WERI-Rb-1 (cell line): ENCODE results near the gene SYNPO2.
"Not testable (repeated sequence)": the region's sequence is repeated elsewhere in the genome, so short reads cannot be mapped to it uniquely, and the experiment has no call there.

Experiments
- DNase-seq: peaks from one replicate; pipeline ENCODE4 v3.0.0-alpha.2; 2020
- H3K27ac ChIP-seq: fragments of 250-450 bp; sonication (Bioruptor Pico); 2 replicates; pipeline ENCODE4 v1.5.1; 2020; ENCODE audit warnings: mild to moderate bottlenecking, moderate library complexity
- H3K27me3 ChIP-seq: fragments of 250-450 bp; sonication (Bioruptor Pico); 2 replicates; pipeline ENCODE4 v1.5.1; 2021; ENCODE audit warnings: mild to moderate bottlenecking, low read depth, moderate library complexity; ENCODE audit not compliant: insufficient read depth, severe bottlenecking
- H3K36me3 ChIP-seq: fragments of 250-450 bp; sonication (Bioruptor Pico); 2 replicates; pipeline ENCODE4 v1.5.1; 2020; ENCODE audit warnings: mild to moderate bottlenecking, moderate library complexity
- H3K4me3 ChIP-seq: 2 replicates; pipeline ENCODE4 v1.5.1; 2011; ENCODE audit warnings: low read depth, mild to moderate bottlenecking, control low read depth, low read length
- H3K9me3 ChIP-seq: fragments of 250-450 bp; sonication (Bioruptor Pico); 2 replicates; pipeline ENCODE4 v1.5.1; 2021; ENCODE audit warnings: mild to moderate bottlenecking, moderate library complexity; ENCODE audit not compliant: severe bottlenecking
- TF ChIP-seq, protein P1 (sequence below): IDR thresholded peaks from 2 replicates; pipeline ENCODE4 v1.5.1; 2011; ENCODE audit warnings: low read depth, mild to moderate bottlenecking, control low read depth, inconsistent platforms, low read length

SYNPO2 gene

DNA sequence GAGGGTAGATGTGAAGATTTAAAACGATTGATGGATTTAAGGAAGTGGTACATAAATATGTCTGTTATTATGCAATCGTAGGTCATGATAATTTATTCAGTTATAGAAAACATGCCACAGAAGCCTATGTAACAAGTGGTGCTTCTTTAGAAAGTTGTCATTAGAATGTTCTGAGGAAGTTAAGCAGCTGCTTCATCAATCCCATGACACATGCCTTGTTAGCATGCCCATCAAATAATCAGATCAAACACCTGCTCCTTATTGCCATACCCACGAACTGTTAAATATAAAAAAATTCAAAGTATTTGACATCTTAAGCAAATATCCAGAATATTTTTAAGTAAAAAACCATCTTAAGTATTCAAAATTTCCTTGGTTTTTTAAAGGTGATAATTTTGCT lies 170.6 kb downstream of the SYNPO2 start:
- DNase-seq = no peak
- Histone ChIP-seq H3K9me3 (no peaks in the 10 kb centered on the region), H3K4me3 (no peak overlapping the region), H3K27me3 (no peaks in the 10 kb centered on the region), H3K36me3 (no peaks in the 10 kb centered on the region), H3K27ac (no peak overlapping the region)
- TF ChIP-seq, protein P1, sequence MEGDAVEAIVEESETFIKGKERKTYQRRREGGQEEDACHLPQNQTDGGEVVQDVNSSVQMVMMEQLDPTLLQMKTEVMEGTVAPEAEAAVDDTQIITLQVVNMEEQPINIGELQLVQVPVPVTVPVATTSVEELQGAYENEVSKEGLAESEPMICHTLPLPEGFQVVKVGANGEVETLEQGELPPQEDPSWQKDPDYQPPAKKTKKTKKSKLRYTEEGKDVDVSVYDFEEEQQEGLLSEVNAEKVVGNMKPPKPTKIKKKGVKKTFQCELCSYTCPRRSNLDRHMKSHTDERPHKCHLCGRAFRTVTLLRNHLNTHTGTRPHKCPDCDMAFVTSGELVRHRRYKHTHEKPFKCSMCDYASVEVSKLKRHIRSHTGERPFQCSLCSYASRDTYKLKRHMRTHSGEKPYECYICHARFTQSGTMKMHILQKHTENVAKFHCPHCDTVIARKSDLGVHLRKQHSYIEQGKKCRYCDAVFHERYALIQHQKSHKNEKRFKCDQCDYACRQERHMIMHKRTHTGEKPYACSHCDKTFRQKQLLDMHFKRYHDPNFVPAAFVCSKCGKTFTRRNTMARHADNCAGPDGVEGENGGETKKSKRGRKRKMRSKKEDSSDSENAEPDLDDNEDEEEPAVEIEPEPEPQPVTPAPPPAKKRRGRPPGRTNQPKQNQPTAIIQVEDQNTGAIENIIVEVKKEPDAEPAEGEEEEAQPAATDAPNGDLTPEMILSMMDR = no peak

DNA sequence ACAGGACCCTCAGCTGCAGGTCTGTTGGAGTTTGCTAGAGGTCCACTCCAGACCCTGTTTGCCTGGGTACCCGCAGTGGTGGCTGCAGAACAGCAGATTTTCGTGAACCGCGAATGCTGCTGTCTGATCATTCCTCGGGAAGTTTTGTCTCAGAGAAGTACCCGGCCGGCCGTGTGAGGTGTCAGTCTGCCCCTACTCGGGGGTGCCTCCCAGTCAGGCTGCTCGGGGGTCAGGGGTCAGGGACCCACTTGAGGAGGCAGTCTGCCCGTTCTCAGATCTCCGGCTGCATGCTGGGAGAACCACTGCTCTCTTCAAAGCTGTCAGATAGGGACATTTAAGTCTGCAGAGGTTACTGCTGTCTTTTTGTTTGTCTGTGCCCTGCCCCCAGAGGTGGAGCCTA lies 178.5 kb downstream of the SYNPO2 start:
- not testable (repeated sequence) for H3K27me3 ChIP-seq, H3K4me3 ChIP-seq, H3K36me3 ChIP-seq, DNase-seq, H3K9me3 ChIP-seq, H3K27ac ChIP-seq

DNA sequence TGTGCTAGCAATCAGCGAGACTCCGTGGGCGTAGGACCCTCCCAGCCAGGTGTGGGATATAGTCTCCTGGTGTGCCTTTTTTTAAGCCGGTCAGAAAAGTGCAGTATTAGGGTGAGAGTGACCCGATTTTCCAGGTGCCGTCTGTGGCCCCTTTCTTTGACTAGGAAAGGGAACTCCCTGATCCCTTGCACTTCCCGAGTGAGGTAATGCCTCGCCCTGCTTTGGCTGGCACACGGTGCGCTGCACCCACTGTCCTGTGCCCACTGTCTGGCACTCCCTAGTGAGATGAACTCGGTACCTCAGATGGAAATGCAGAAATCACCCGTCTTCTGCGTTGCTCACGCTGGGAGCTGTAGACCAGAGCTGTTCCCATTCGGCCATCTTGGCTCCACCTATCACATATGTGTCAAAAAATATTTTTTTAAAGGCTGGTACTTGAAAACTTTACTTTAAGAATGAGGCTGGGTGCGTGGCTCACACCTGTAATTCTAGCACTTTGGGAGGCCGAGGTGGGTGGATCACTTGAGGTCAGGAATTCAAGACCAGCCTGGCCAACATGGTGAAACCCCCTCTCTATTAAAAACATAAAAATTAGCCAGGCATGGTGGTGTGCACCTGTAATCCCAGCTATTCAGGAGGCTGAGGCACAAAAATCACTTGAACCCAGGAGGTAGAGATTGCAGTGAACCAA lies 179.2 kb downstream of the SYNPO2 start:
- H3K4me3 ChIP-seq, H3K36me3 ChIP-seq, H3K9me3 ChIP-seq, H3K27me3 ChIP-seq, H3K27ac ChIP-seq, DNase-seq: not testable (repeated sequence)

DNA sequence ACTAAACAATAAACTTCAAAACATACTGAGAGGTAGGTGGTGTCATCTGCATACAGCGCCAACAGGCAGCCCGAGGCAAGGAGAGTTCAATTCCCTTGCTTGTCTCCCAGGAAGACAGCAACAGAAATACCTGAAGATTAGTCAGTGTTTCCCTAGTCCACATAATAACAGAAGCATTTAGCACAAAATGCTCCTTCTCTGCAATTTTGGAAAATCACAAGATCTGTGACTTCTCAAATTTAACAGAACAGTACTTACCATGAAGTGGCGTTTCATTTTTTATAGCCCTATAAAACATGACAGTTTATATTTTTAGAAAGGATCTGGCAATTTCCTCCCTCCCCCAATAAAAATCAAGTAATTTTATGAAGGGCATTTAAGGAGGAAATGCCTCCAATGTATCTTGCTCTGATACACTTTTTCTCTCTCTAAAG lies 179.9 kb downstream of the SYNPO2 start:
- H3K9me3 ChIP-seq = peaks cover 1% of the 10 kb centered on the region
- no peak overlapping the region for H3K27ac ChIP-seq
- DNase-seq = no peak
- H3K4me3 ChIP-seq = no peak overlapping the region
- no peaks in the 10 kb centered on the region for H3K36me3 ChIP-seq
- no peaks in the 10 kb centered on the region for H3K27me3 ChIP-seq
- TF ChIP-seq, protein P1 = no peak

DNA sequence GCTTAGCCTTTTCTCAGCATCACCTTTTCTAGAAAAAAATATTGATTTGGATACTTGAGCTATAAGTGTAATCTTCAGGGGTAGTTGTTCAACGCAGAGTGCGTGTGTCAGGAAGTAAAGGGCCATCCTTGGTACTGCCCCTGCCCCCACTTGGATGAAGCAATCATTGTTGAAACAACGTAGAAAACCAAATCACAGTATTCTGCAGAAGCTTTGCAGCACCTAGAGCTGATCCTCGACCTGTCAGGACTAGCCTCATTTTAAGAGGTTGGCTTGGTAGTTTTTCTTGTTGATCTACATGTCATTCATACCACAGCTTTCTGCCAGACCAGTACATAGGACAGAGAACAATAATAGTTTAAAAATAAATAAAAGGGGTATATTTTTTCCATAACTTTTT lies 181.6 kb downstream of the SYNPO2 start:
- Histone ChIP-seq H3K9me3 (peaks cover 6% of the 10 kb centered on the region), H3K27me3 (no peaks in the 10 kb centered on the region), H3K4me3 (no peak overlapping the region), H3K27ac (no peak overlapping the region), H3K36me3 (no peaks in the 10 kb centered on the region)
- TF ChIP-seq, protein P1 = no peak
- no peak for DNase-seq

DNA sequence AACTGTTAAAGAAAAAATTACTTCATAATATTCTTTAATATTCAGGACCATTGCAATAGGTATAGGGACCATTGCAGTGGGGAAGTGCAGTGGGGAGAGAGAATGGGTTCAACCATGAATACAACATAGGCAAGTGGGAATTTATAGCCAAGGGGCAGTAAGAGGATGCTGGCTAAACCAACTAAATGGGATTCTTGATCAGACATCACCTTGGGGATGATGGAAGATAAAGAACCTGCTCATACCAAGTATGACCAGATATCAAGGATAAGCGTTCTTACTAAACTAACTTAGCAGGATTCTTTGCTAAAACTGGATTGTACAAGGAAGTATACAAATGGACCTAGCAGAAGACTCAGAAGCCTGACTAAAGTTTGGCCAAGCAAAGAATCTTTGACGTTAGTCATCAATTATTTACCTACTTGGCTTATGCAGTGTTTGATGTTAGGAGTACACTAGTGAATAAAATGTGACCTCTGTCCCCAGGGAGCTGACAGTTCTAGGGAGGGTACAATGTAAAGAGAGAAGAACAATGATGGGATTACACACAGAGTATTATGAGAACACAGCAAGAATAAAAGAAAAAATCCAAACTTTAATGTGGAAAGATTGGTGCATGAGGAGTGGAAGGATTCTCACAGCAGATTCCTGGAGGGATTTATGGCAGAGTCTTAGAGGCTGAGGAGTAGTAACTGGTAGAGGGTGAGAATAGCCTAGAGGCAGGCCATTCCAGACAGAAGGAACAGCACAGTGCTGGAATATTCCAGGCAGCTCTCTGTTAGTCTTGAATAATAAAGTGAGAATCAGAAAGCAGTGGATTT lies 192.3 kb downstream of the SYNPO2 start:
- TF ChIP-seq, protein P1 = no peak
- no peak overlapping the region for H3K4me3 ChIP-seq
- no peak for DNase-seq
- H3K36me3 ChIP-seq = no peaks in the 10 kb centered on the region
- H3K27ac ChIP-seq = no peak overlapping the region
- peaks cover 7% of the 10 kb centered on the region for H3K9me3 ChIP-seq
- no peaks in the 10 kb centered on the region for H3K27me3 ChIP-seq
